ENCODE results near the gene FEM1B.
A peak's percentile ranks its signal among the peaks of the same experiment; 100 is the strongest.

The FEM1B gene

DNA sequence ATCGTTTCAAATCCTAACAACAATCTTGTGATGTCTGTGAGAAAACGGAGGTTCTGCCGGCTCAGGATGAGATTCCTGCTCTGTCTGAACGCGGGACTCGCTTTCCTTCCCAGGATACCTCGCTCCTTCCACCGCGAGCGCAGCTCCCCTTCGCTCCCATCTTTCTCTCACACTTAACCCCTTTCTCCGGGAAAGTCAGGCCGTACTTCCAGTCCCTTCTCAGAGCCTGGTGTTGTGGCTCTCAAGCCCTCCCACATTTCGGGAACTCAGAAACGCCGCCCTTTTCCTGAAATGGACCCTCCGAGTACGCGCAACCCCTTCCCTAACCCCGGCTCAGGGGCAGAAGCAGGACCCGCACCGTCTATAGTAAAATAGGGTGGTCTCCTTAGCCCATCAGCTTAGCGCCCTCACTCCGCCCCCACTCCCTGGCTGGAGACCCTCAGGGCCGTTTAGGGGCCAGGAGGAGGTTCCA is 378 bp upstream of the FEM1B start:
- Histone ChIP-seq H3K27ac (peak overlapping the region; percentile 98 to 99), H3K4me3 (peak overlapping the region; percentile 87)
- TF ChIP-seq CTCF (IDR thresholded peaks at IDR 0.05) = no peak
- DNase-seq (ENCODE audit: low spot score) = peak; percentile 84

- Histone ChIP-seq H3K4me3 (peak overlapping the region; percentile 87), H3K27ac (peak overlapping the region; percentile 98 to 99)
- DNase-seq (ENCODE audit: low spot score) = peak; percentile 86
- no peak for TF ChIP-seq CTCF (IDR thresholded peaks at IDR 0.05)
These were observed 725 bp downstream of the FEM1B start for GRCh38 chr15:68278345-68278594.

DNA sequence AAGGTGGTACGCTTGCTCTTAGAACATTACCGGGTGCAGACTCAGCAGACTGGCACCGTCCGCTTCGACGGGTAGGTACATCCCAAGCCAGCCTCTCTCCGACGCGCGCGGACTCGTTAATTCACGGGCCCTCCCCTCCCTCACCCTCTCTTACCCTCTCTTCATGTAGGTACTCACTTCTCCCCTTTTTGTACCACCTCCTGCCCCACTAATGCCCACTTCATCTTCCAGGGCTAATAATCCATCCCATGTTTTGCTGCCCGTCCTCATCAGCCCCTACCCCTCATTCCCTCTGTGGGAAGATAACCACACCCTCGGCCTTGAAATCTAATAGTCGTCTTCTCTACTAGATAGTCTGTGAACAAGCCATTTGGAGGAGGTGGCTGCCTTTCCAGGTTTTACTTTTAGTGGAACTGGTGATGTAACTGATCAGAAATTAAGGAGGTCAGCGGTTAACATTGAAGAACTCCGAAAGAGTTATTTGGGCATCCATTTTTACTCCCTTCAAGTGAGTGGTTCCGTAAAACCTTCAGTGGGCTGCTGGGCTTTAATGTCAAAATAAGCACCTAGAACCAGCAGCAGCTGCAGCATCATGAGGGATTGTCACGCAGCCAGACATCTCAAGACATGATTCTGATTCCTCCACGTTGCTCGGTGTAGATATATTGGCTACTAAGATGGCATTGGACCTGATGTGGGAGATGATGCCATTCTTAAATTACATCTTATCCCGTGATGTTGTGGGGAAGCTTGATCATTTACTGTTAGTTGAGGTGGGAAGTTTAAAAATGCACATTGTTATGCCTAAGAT is 1.3 kb downstream of the FEM1B start:
- Histone ChIP-seq H3K4me3 (peak overlapping the region; percentile 87), H3K27ac (peak overlapping the region; percentile 98 to 99)
- TF ChIP-seq CTCF (IDR thresholded peaks at IDR 0.05) = no peak
- no peak for DNase-seq (ENCODE audit: low spot score)

DNA sequence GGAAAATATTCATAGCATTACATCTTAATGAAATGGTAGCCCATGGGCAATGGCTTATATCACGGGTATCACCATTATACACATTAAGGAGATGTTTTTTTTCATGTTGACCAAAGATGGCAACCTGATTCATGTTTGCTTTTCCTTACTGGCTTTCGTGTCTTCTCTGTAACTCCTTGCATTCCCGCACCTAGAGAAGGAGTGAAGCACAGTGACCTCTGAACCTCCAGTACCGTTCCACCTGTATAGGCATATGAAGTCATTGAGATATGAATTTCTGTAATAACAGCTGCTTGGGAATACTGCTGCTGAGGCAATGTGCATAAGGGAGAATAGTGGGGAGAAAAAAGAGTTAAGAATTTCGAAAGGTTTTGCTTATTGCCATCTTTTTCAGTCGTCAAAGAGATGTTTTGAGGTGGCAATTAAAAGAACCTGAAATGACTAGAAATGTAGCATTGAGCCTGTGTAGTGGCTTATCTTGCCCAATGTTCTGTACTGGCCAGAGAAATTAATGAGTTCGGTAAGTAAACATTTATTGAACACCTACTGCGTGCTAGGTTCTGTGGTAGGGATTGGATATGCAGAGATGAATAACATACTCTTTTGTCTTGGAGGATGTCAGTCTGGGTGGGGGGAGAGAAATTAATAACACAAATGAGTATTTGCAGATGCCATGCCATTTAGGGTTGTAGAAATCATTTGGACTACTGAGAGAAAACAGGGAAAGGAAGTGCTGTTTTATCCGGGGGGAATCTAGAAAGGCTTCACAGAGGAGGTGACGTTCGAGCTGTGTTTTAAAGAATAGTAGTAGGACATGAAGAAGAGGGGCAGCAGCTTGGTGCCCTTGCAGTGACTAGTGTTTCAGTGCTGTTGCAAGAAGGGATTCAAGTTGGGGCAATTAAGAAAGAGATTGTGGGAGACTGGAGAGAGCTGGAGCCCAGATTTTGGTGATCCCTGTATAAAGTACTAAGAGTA is 2.5 kb downstream of the FEM1B start:
- no peak for DNase-seq (ENCODE audit: low spot score)
- Histone ChIP-seq H3K4me3 (peak overlapping the region; percentile 87), H3K27ac (peak overlapping the region; percentile 76 to 99)
- no peak for TF ChIP-seq CTCF (IDR thresholded peaks at IDR 0.05)

DNA sequence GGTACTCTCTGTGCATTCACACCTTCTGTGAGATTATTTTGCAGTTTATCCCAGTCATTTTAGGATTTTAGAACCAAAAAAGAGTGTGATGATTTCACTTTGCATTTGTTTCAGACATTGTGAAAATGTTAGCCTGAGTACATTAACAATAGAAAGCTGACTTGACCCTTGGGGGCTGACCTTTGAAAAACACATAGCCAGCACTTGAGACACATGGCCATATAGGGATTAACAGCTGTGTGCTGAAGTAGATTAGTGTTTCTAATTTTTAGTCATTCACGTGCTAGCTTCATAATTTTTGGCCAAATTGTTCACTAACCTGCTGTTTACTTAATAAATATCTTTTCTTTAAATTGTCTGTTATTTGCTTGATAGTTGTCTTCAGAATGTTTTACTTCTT is 3.5 kb downstream of the FEM1B start:
- Histone ChIP-seq H3K4me3 (peak overlapping the region; percentile 87), H3K27ac (peak overlapping the region; percentile 76 to 99)
- DNase-seq (ENCODE audit: low spot score) = no peak
- no peak for TF ChIP-seq CTCF (IDR thresholded peaks at IDR 0.05)

DNA sequence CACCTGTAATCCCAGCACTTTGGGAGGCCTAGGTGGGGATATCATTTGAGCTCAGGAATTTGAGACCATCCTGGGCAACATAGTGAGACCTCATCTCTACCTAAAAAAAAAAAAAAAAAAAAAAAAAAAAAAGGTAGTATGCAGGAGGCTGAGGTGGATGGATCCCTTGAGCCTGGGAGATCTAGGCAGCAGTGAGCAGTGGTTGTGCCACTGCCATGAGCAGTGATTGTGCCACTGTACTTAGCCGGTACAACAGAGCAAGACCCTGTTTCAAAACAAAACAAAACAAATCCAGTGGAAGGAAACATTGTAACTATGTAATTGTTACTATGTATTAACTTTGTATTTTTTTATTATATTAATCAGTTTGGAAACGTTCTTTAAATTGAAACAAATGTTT is 5.9 kb downstream of the FEM1B start:
- H3K4me3 ChIP-seq = no peak overlapping the region
- no peak for DNase-seq (ENCODE audit: low spot score)
- no peak overlapping the region for H3K27ac ChIP-seq
- no peak for TF ChIP-seq CTCF (IDR thresholded peaks at IDR 0.05)
